Vagina (tissue), 2 donors: ENCODE measurements around the gene PRKAG2.

Experiments used
- CTCF ChIP-seq, 3 experiments: fragments of 450-650 bp in 2 of 3; fragments of 200-600 bp in 1 of 3; sonication (generic) in 1 of 3; IDR thresholded peaks; one replicate each; pipeline ENCODE4 v1.5.1; 2017 to 2019; ENCODE audit warnings: antibody characterized with exemption in 3 of 3, mild to moderate bottlenecking in 2 of 3, moderate library complexity in 2 of 3
- POLR2A ChIP-seq, 2 donors: fragments of 450-650 bp; IDR thresholded peaks; one replicate each; pipeline ENCODE4 v1.6.1; 2017; ENCODE audit warnings: antibody characterized with exemption in 2 of 2, mild to moderate bottlenecking in 2 of 2, moderate library complexity in 2 of 2

GRCh38 chr7:151897951-151898686 is 21.2 kb upstream of the PRKAG2 start:
- TF ChIP-seq CTCF (IDR thresholded peaks at IDR 0.05), result no peak
- no peak for TF ChIP-seq POLR2A (IDR thresholded peaks at IDR 0.05)
